ENCODE measurements around the gene KRT36.

Gene KRT36

DNA sequence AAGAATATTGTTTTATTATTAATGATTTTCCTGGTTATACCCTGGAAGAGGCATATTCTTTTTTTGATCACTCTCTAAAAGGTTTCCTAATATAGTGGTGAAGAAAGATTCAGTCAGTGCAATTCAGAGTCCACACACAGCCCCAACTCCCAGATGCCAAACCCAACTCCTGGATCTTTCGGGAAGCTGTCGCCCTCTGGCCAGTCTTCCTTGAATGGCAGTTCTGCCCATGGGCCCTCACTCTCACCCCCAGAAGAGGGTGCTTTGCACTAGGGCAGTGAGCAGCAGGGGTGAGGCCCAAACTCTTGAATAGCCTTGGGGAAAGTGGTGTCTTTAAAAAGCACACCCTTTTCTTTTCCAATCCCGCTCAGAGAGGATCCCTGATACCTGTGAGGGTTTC lies 33.5 kb downstream of the KRT36 start:
- TF ChIP-seq, protein P1, sequence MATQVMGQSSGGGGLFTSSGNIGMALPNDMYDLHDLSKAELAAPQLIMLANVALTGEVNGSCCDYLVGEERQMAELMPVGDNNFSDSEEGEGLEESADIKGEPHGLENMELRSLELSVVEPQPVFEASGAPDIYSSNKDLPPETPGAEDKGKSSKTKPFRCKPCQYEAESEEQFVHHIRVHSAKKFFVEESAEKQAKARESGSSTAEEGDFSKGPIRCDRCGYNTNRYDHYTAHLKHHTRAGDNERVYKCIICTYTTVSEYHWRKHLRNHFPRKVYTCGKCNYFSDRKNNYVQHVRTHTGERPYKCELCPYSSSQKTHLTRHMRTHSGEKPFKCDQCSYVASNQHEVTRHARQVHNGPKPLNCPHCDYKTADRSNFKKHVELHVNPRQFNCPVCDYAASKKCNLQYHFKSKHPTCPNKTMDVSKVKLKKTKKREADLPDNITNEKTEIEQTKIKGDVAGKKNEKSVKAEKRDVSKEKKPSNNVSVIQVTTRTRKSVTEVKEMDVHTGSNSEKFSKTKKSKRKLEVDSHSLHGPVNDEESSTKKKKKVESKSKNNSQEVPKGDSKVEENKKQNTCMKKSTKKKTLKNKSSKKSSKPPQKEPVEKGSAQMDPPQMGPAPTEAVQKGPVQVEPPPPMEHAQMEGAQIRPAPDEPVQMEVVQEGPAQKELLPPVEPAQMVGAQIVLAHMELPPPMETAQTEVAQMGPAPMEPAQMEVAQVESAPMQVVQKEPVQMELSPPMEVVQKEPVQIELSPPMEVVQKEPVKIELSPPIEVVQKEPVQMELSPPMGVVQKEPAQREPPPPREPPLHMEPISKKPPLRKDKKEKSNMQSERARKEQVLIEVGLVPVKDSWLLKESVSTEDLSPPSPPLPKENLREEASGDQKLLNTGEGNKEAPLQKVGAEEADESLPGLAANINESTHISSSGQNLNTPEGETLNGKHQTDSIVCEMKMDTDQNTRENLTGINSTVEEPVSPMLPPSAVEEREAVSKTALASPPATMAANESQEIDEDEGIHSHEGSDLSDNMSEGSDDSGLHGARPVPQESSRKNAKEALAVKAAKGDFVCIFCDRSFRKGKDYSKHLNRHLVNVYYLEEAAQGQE (IDR thresholded peaks at IDR 0.05; ENCODE audit: insufficient read depth in 1 of 2, low read depth in 2 of 2, low read length in 2 of 2): no peak
- TF ChIP-seq POLR2AphosphoS5 (IDR thresholded peaks at IDR 0.05; ENCODE audit: low read depth, low read length) (no peak), SIN3A (IDR thresholded peaks at IDR 0.05; ENCODE audit: borderline replicate concordance, insufficient read depth, low read length) (no peak), FOXP2 (optimal IDR thresholded peaks at IDR 0.05; ENCODE audit: borderline replicate concordance, extremely low read depth, extremely low read length, insufficient read depth) (no peak), TAF1 (IDR thresholded peaks at IDR 0.05; ENCODE audit: borderline replicate concordance, insufficient read depth, low read length) (no peak)

DNA sequence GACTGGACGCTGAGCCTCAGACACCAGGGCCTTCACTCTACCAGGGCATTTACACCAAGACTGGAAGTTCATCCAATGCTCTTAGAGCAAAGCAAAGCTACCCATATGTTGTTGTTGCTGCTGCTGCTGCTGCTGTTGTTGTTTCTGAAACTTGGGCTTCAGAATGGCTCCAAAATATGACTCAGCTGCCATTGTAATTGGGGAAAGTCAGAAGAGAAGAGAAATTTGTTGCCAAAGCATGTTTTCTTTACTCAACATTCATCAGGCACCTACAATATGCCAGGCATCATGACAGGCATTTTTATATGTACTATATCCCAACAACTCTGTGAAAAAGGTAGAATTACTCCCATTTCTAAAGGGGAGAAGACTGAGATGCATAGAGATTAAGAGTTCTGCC lies 34.5 kb downstream of the KRT36 start:
- TF ChIP-seq TAF1 (IDR thresholded peaks at IDR 0.05; ENCODE audit: borderline replicate concordance, insufficient read depth, low read length): no peak
- TF ChIP-seq SIN3A (IDR thresholded peaks at IDR 0.05; ENCODE audit: borderline replicate concordance, insufficient read depth, low read length): no peak
- TF ChIP-seq FOXP2 (optimal IDR thresholded peaks at IDR 0.05; ENCODE audit: borderline replicate concordance, extremely low read depth, extremely low read length, insufficient read depth): no peak
- TF ChIP-seq POLR2AphosphoS5 (IDR thresholded peaks at IDR 0.05; ENCODE audit: low read depth, low read length): no peak
- TF ChIP-seq, protein P1 (IDR thresholded peaks at IDR 0.05; ENCODE audit: insufficient read depth in 1 of 2, low read depth in 2 of 2, low read length in 2 of 2): no peak

DNA sequence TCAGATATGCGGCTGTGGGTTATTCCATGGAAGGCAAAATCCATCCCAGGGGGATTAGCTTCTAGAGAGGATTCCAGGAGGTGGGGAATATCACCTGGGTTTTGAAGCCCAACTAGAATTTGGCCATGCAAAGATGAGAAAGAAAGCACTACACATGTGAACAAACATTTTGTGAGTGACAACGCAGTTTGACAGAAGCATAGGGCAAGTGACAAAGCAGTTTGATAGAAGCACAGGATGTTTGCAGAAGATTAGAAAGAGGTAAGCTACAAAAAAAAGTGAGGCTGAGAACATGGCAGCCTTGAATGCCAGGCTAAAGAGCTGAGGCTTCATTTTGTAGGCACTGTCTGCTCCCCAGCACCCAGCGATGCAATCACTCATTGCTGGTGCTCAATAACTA lies 36.6 kb downstream of the KRT36 start:
- TF ChIP-seq POLR2AphosphoS5 (IDR thresholded peaks at IDR 0.05; ENCODE audit: low read depth, low read length) (no peak), FOXP2 (optimal IDR thresholded peaks at IDR 0.05; ENCODE audit: borderline replicate concordance, extremely low read depth, extremely low read length, insufficient read depth) (no peak), TAF1 (IDR thresholded peaks at IDR 0.05; ENCODE audit: borderline replicate concordance, insufficient read depth, low read length) (no peak), SIN3A (IDR thresholded peaks at IDR 0.05; ENCODE audit: borderline replicate concordance, insufficient read depth, low read length) (no peak)
- TF ChIP-seq, protein P1 (IDR thresholded peaks at IDR 0.05; ENCODE audit: insufficient read depth in 1 of 2, low read depth in 2 of 2, low read length in 2 of 2): no peak

DNA sequence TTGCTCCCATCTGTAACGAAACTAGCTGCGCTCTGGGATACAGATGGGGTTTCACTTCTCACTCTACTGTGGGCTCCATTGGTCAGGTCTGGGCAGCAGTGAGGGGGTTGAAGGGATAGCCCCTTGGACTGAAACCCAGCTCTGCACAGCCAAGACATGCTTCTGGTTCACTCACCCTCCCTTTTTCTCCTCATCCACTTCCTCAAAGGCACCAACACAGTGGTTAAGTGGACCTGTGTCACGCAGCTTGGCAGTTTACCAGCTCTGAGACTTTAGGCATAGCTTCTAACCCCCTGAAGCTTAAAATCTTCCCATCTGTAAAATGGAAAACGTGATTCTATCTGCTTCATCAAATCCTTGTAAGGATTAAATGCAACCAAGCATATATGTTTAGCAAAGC lies 37.4 kb downstream of the KRT36 start:
- TF ChIP-seq, protein P1 (IDR thresholded peaks at IDR 0.05; ENCODE audit: insufficient read depth in 1 of 2, low read depth in 2 of 2, low read length in 2 of 2): no peak
- TF ChIP-seq FOXP2 (optimal IDR thresholded peaks at IDR 0.05; ENCODE audit: borderline replicate concordance, extremely low read depth, extremely low read length, insufficient read depth) (no peak), SIN3A (IDR thresholded peaks at IDR 0.05; ENCODE audit: borderline replicate concordance, insufficient read depth, low read length) (no peak)

DNA sequence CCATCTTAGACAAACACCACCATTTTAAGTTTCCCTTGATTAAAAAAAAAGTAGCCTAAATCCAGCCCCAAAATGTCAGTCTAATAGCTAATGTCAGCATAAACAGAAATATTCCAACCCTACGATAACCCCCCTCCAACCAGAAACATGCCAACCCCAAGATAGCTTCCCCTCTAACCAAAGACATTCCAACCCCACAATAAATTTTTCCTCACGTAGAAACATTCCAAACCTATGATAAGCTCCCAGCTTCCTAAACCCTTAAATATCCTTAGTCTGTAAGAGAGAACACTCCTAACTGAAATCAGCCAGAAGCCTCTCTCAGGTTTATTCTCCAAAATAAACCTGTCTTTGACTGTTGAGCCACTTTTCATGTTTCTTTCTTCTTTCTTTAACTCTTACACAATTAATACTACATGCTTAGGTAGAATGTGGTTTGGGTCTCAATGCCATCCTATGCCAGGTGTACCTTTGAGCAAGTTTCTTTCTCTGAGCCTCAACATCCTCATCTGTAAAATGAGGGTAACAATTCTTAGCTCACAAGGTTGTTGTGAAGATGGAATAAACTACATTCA lies 38.5 kb downstream of the KRT36 start:
- TF ChIP-seq POLR2AphosphoS5 (IDR thresholded peaks at IDR 0.05; ENCODE audit: low read depth, low read length): no peak
- no peak for TF ChIP-seq SIN3A (IDR thresholded peaks at IDR 0.05; ENCODE audit: borderline replicate concordance, insufficient read depth, low read length)
- TF ChIP-seq, protein P1 (IDR thresholded peaks at IDR 0.05; ENCODE audit: insufficient read depth in 1 of 2, low read depth in 2 of 2, low read length in 2 of 2): no peak
- TF ChIP-seq FOXP2 (optimal IDR thresholded peaks at IDR 0.05; ENCODE audit: borderline replicate concordance, extremely low read depth, extremely low read length, insufficient read depth): no peak
- TF ChIP-seq TAF1 (IDR thresholded peaks at IDR 0.05; ENCODE audit: borderline replicate concordance, insufficient read depth, low read length): no peak

All from PFSK-1 (cell line).